ENCODE data around the gene SLC52A3.

The SLC52A3 gene

GRCh38 chr20:753897-754635 lies 14.2 kb downstream of the SLC52A3 start:
- TF ChIP-seq CTCF (IDR thresholded peaks at IDR 0.05; ENCODE audit: insufficient read depth, low read depth, low read length, missing control alignments): no peak
- DNase-seq (ENCODE audit: low read depth): no peak
- no peak overlapping the region for H3K4me3 ChIP-seq (ENCODE audit: low read depth, low read length)

- H3K4me3 ChIP-seq (ENCODE audit: low read depth, low read length): no peak overlapping the region
- no peak for TF ChIP-seq CTCF (IDR thresholded peaks at IDR 0.05; ENCODE audit: insufficient read depth, low read depth, low read length, missing control alignments)
- no peak for DNase-seq (ENCODE audit: low read depth)
These were observed 15.2 kb downstream of the SLC52A3 start for GRCh38 chr20:753136-753535.

- H3K4me3 ChIP-seq (ENCODE audit: low read depth, low read length): no peak overlapping the region
These were observed 16.0 kb downstream of the SLC52A3 start for GRCh38 chr20:752291-752690.

GRCh38 chr20:751761-752160 lies 16.5 kb downstream of the SLC52A3 start:
- TF ChIP-seq CTCF (IDR thresholded peaks at IDR 0.05; ENCODE audit: insufficient read depth, low read depth, low read length, missing control alignments): no peak
- H3K4me3 ChIP-seq (ENCODE audit: low read depth, low read length): no peak overlapping the region
- no peak for DNase-seq (ENCODE audit: low read depth)

More at GRCh38 chr20:752291-752690, 16.0 kb downstream of the SLC52A3 start:
- TF ChIP-seq CTCF (IDR thresholded peaks at IDR 0.05; ENCODE audit: insufficient read depth, low read depth, low read length, missing control alignments): no peak
- no peak for DNase-seq (ENCODE audit: low read depth)

GRCh38 chr20:750801-751200 lies 17.5 kb downstream of the SLC52A3 start:
- TF ChIP-seq CTCF (IDR thresholded peaks at IDR 0.05; ENCODE audit: insufficient read depth, low read depth, low read length, missing control alignments): no peak
- no peak overlapping the region for H3K4me3 ChIP-seq (ENCODE audit: low read depth, low read length)
- no peak for DNase-seq (ENCODE audit: low read depth)

- H3K4me3 ChIP-seq (ENCODE audit: low read depth, low read length): no peak overlapping the region
- TF ChIP-seq CTCF (IDR thresholded peaks at IDR 0.05; ENCODE audit: insufficient read depth, low read depth, low read length, missing control alignments): no peak
- no peak for DNase-seq (ENCODE audit: low read depth)
These were observed 22.5 kb downstream of the SLC52A3 start for GRCh38 chr20:745683-746301.

Data from GM12865 (cell line).